Neural cell (in vitro differentiated cells): ENCODE measurements around the gene CYP39A1. TPM values are rescaled to one million over a fixed set of nuclear protein-coding genes. Genes with fewer than 3 reads are reported as not detected.

ENCODE experiments used
- H2AFZ ChIP-seq: fragments of 200-600, 300-800 bp; sonication (generic), shearing (Covaris generic); 2 replicates; pipeline ENCODE4 v1.6.0; 2014; ENCODE audit warnings: low read depth, mild to moderate bottlenecking, antibody characterized with exemption, low read length, moderate library complexity
- H3F3A ChIP-seq: fragments of 200-600 bp; shearing (Covaris generic); 2 replicates; pipeline ENCODE4 v1.6.1; 2016; ENCODE audit warnings: mild to moderate bottlenecking, moderate library complexity, mixed read lengths, antibody characterized with exemption, low read length; ENCODE audit not compliant: insufficient read depth, poor library complexity, severe bottlenecking
- H3K27ac ChIP-seq: fragments of 200-600, 300-800 bp; sonication (generic), shearing (Covaris generic); 2 replicates; pipeline ENCODE4 v1.5.1; 2014; ENCODE audit warnings: mild to moderate bottlenecking, low read length, moderate library complexity
- H3K27me3 ChIP-seq: fragments of 300-800, 200-600 bp; sonication (generic), shearing (Covaris generic); 2 replicates; pipeline ENCODE4 v1.6.0; 2014; ENCODE audit warnings: mild to moderate bottlenecking, low read depth, low read length, moderate library complexity; ENCODE audit not compliant: insufficient read depth
- H3K36me3 ChIP-seq: fragments of 300-800, 200-600 bp; sonication (generic), shearing (Covaris generic); 2 replicates; pipeline ENCODE4 v1.5.1; 2014; ENCODE audit warnings: mild to moderate bottlenecking, antibody characterized with exemption, low read length, moderate library complexity; ENCODE audit not compliant: insufficient read depth
- H3K4me2 ChIP-seq: fragments of 300-800, 200-600 bp; sonication (generic), shearing (Covaris generic); 2 replicates; pipeline ENCODE4 v1.6.0; 2014; ENCODE audit warnings: mild to moderate bottlenecking, low read length
- H3K4me3 ChIP-seq: fragments of 300-800, 200-600 bp; sonication (generic), shearing (Covaris generic); 2 replicates; pipeline ENCODE4 v1.5.1; 2014; ENCODE audit warnings: mild to moderate bottlenecking, low read length, moderate library complexity
- H3K79me2 ChIP-seq: fragments of 200-600 bp; shearing (Covaris generic); replicated peaks from 2 replicates; pipeline ENCODE4 v1.6.0; 2014; ENCODE audit warnings: mild to moderate bottlenecking, low read length, moderate library complexity; ENCODE audit not compliant: insufficient read depth
- H3K9ac ChIP-seq: fragments of 300-800, 200-600 bp; sonication (generic), shearing (Covaris generic); 2 replicates; pipeline ENCODE4 v1.6.1; 2016; ENCODE audit warnings: mild to moderate bottlenecking, low read length, mixed read lengths
- H3K9me2 ChIP-seq: fragments of 200-600 bp; shearing (Covaris generic); 2 replicates; pipeline ENCODE4 v1.6.1; 2016; ENCODE audit warnings: mild to moderate bottlenecking, low read length, mixed read lengths; ENCODE audit not compliant: insufficient read depth
- H3K9me3 ChIP-seq: fragments of 200-600, 300-800 bp; sonication (generic), shearing (Covaris generic); 2 replicates; pipeline ENCODE4 v1.6.1; 2016; ENCODE audit warnings: mild to moderate bottlenecking, mixed run types, low read length, moderate library complexity, mixed read lengths
- H4K20me1 ChIP-seq: fragments of 200-600 bp; shearing (Covaris generic); 2 replicates; pipeline ENCODE4 v1.6.1; 2016; ENCODE audit warnings: mild to moderate bottlenecking, mixed run types; ENCODE audit not compliant: insufficient read depth
- EP300 ChIP-seq: fragments of 450-650 bp; conservative IDR thresholded peaks from 2 replicates; pipeline ENCODE4 v1.6.1; 2014; ENCODE audit warnings: antibody characterized with exemption, mild to moderate bottlenecking, moderate library complexity; ENCODE audit not compliant: poor library complexity, severe bottlenecking
- EZH2 ChIP-seq: fragments of 200-600, 300-800 bp; shearing (Covaris generic), sonication (generic); IDR thresholded peaks from 2 replicates; pipeline ENCODE4 v1.6.1; 2014; ENCODE audit warnings: antibody characterized with exemption, low read length, borderline replicate concordance, mild to moderate bottlenecking; ENCODE audit not compliant: insufficient read depth, poor library complexity, severe bottlenecking
- MXI1 ChIP-seq: fragments of 450-650 bp; conservative IDR thresholded peaks from 2 replicates; pipeline ENCODE4 v1.6.1; 2014; ENCODE audit warnings: antibody characterized with exemption, mild to moderate bottlenecking; ENCODE audit not compliant: poor library complexity, severe bottlenecking
- POLR2AphosphoS5 ChIP-seq: IDR thresholded peaks from 2 replicates; pipeline ENCODE4 v1.6.1; 2012
- RAD21 ChIP-seq: fragments of 450-650 bp; conservative IDR thresholded peaks from 2 replicates; pipeline ENCODE4 v1.6.1; 2014; ENCODE audit warnings: antibody characterized with exemption, mild to moderate bottlenecking, moderate library complexity
- REST ChIP-seq: IDR thresholded peaks from 2 replicates; pipeline ENCODE4 v1.6.1; 2012; ENCODE audit warnings: borderline replicate concordance
- SMC3 ChIP-seq: fragments of 450-650 bp; conservative IDR thresholded peaks from 2 replicates; pipeline ENCODE4 v1.6.1; 2014; ENCODE audit warnings: antibody characterized with exemption, mild to moderate bottlenecking, moderate library complexity; ENCODE audit not compliant: poor library complexity
- TAF1 ChIP-seq: IDR thresholded peaks from 2 replicates; pipeline ENCODE4 v1.6.1; 2012; ENCODE audit warnings: low read depth
- polyA plus RNA-seq: library from polyadenylated mRNA; depleted of rRNA; stranded (reverse); fragments of >200 nt; gene quantifications from 2 replicates; pipeline ENCODE4 v1.2.3, GENCODE V29; 2014
- TF ChIP-seq, protein P1 (sequence below): fragments of 450-650 bp; IDR thresholded peaks from 2 replicates; pipeline ENCODE4 v1.5.1; 2014; ENCODE audit warnings: antibody characterized with exemption, mild to moderate bottlenecking, moderate library complexity; ENCODE audit not compliant: poor library complexity, severe bottlenecking

CYP39A1 gene
- polyA plus RNA-seq, 1 donor from 2014 or later, result 1.4 TPM

DNA sequence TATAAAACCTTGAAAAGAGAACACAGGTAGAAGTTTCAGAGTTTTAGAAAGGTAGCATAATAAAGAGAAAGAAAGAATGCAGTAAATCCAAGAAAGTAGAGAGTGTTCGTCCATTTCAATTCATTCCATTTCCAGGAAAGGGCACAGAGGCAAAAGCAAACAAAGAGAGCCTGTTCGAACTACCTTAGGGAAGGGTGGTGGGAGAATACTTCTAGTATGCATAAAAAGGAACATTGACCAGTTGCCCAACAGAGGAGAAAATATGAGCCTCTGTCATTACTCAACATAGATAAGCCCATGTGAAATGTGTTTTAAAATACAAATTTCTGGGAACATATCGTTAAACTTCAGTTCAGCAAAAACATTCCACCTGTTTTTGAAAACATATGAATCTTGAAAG, 60.6 kb downstream of the CYP39A1 start:
- Histone ChIP-seq H3K9me2 (no peaks in the 10 kb centered on the region), H3K9me3 (no peaks in the 10 kb centered on the region), H3K27ac (no peak overlapping the region), H3K9ac (no peak overlapping the region), H3K4me2 (no peak overlapping the region), H3K79me2 (no peaks in the 10 kb centered on the region), H4K20me1 (no peaks in the 10 kb centered on the region), H2AFZ (no peak overlapping the region), H3K4me3 (no peak overlapping the region), H3K36me3 (no peaks in the 10 kb centered on the region), H3K27me3 (no peaks in the 10 kb centered on the region), H3F3A (no peaks in the 10 kb centered on the region)
- TF ChIP-seq RAD21 (no peak), EP300 (no peak), MXI1 (no peak), POLR2AphosphoS5 (no peak), EZH2 (no peak)

DNA sequence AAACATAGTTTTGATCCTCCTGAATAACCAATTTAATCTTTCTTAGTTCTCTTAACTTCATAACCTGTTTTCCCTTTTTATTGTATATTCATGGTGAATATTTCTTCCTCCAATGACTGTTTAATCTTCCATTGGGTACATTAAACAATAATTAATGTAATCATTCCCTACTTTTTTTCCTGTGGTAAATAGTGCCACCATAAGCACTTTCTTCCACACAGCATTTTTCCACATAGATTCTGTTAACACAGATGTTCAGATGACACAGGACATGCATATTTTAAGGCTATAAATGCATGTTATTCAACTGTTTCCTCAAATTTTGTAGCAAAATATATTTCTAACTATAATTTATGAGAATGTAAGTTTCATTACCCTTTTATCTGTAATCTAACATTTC, 61.9 kb downstream of the CYP39A1 start:
- no peak overlapping the region for H3K4me2 ChIP-seq
- H3K36me3 ChIP-seq, result no peaks in the 10 kb centered on the region
- H3K9me3 ChIP-seq, result no peaks in the 10 kb centered on the region
- no peak overlapping the region for H2AFZ ChIP-seq
- no peaks in the 10 kb centered on the region for H3F3A ChIP-seq
- no peak overlapping the region for H3K4me3 ChIP-seq
- no peaks in the 10 kb centered on the region for H3K79me2 ChIP-seq
- no peak overlapping the region for H3K9ac ChIP-seq
- no peaks in the 10 kb centered on the region for H4K20me1 ChIP-seq
- H3K9me2 ChIP-seq, result no peaks in the 10 kb centered on the region
- no peaks in the 10 kb centered on the region for H3K27me3 ChIP-seq
- H3K27ac ChIP-seq, result no peak overlapping the region
- TF ChIP-seq REST, result no peak

DNA sequence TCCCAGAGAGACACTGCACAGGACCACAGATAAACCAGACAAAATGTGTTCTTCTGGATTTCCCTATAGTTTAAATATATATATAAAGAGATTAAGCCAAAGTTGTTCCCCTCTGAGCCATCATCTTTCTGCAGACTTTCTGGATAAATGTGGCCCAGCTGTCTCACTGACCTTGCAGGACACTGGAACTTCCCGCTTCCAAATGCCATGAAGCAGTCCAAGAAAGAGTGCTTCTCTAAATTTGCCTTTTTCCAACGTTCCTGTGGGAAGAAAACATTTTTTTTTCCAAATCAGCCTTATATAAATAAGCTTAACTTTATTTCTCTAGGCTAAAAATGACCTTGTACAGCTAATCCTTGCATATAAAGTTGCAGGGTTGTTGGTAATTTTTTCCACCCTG, 65.7 kb downstream of the CYP39A1 start:
- Histone ChIP-seq H3F3A (no peaks in the 10 kb centered on the region), H3K36me3 (no peaks in the 10 kb centered on the region), H3K4me3 (no peak overlapping the region), H2AFZ (no peak overlapping the region), H3K9ac (no peak overlapping the region), H4K20me1 (no peaks in the 10 kb centered on the region), H3K9me2 (no peaks in the 10 kb centered on the region), H3K27ac (no peak overlapping the region), H3K9me3 (no peaks in the 10 kb centered on the region), H3K79me2 (no peaks in the 10 kb centered on the region), H3K27me3 (no peaks in the 10 kb centered on the region), H3K4me2 (no peak overlapping the region)
- TF ChIP-seq, protein P1, sequence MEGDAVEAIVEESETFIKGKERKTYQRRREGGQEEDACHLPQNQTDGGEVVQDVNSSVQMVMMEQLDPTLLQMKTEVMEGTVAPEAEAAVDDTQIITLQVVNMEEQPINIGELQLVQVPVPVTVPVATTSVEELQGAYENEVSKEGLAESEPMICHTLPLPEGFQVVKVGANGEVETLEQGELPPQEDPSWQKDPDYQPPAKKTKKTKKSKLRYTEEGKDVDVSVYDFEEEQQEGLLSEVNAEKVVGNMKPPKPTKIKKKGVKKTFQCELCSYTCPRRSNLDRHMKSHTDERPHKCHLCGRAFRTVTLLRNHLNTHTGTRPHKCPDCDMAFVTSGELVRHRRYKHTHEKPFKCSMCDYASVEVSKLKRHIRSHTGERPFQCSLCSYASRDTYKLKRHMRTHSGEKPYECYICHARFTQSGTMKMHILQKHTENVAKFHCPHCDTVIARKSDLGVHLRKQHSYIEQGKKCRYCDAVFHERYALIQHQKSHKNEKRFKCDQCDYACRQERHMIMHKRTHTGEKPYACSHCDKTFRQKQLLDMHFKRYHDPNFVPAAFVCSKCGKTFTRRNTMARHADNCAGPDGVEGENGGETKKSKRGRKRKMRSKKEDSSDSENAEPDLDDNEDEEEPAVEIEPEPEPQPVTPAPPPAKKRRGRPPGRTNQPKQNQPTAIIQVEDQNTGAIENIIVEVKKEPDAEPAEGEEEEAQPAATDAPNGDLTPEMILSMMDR, result no peak
- no peak for TF ChIP-seq TAF1
- no peak for TF ChIP-seq RAD21
- TF ChIP-seq POLR2AphosphoS5, result no peak
- TF ChIP-seq SMC3, result no peak
- no peak for TF ChIP-seq EZH2
- TF ChIP-seq EP300, result no peak
- TF ChIP-seq MXI1, result no peak
- no peak for TF ChIP-seq REST
